HepG2 (cell line): ENCODE data around the gene ZNF90.
"Not testable (repeated sequence)": the region's sequence is repeated elsewhere in the genome, so short reads cannot be mapped to it uniquely, and the experiment has no call there.

Source experiments
- BRCA1 ChIP-seq: sonication (generic); formaldehyde crosslinking; IDR thresholded peaks from 2 replicates; pipeline ENCODE4 v1.4.0; 2020; ENCODE audit warnings: missing genetic modification reagents
- CAMTA2 ChIP-seq: sonication (generic); formaldehyde crosslinking; IDR thresholded peaks from 2 replicates; pipeline ENCODE4 v1.4.0; 2020; ENCODE audit warnings: mild to moderate bottlenecking, missing genetic modification reagents, borderline replicate concordance
- CBFB ChIP-seq: sonication (generic); formaldehyde crosslinking; IDR thresholded peaks from 2 replicates; pipeline ENCODE4 v1.4.0; 2020; ENCODE audit warnings: missing genetic modification reagents
- HNRNPL ChIP-seq: fragments of 200-400 bp; formaldehyde crosslinking; IDR thresholded peaks from 2 replicates; pipeline ENCODE4 v1.6.1; 2017; ENCODE audit warnings: mild to moderate bottlenecking, low read depth, low read length
- MAX ChIP-seq: IDR thresholded peaks from 2 replicates; pipeline ENCODE4 v1.6.1; 2012; ENCODE audit warnings: inconsistent platforms
- POLR2A ChIP-seq, 2 experiments: IDR thresholded peaks; 2 replicates each; pipeline ENCODE4 v1.6.1; 2011; ENCODE audit warnings: low read depth in 2 of 2, low read length in 2 of 2, mild to moderate bottlenecking in 1 of 2, moderate library complexity in 1 of 2; ENCODE audit not compliant: insufficient read depth in 1 of 2
- POLR2AphosphoS5 ChIP-seq: IDR thresholded peaks from 2 replicates; pipeline ENCODE4 v1.6.1; 2012; ENCODE audit warnings: low read depth, low read length
- RAD21 ChIP-seq: fragments of 450-650 bp; formaldehyde crosslinking; IDR thresholded peaks from 2 replicates; pipeline ENCODE4 v1.5.0; 2020; ENCODE audit warnings: mild to moderate bottlenecking
- ZNF24 ChIP-seq: fragments of 450-650 bp; IDR thresholded peaks from 2 replicates; pipeline ENCODE4 v1.6.1; 2017; ENCODE audit warnings: antibody characterized with exemption, mild to moderate bottlenecking

- not testable (repeated sequence) for TF ChIP-seq CBFB (CRISPR knock-in tag); ZNF24; HNRNPL; BRCA1; MAX; CAMTA2; POLR2A (IDR thresholded peaks at IDR 0.05; ENCODE audit: insufficient read depth in 1 of 2, low read depth in 2 of 2, low read length in 2 of 2); POLR2AphosphoS5; RAD21 (CRISPR knock-in tag)
Observed at GRCh38 chr19:20137714-20138113, 59.9 kb downstream of the ZNF90 start.
